ENCODE measurements around the gene AXIN2. TPM values are rescaled to one million over a fixed set of nuclear protein-coding genes. Genes with fewer than 3 reads are reported as not detected.

Gene AXIN2
- total and polyA plus RNA-seq, 10 of the 15 experiments (the other 5 are each of a cell fraction or from before 2014, with no cell fraction given), result 0.47 to 7.8 (median 3.1) TPM

GRCh38 chr17:65601881-65602280 is 40.4 kb upstream of the AXIN2 start (continued):
- no peak for TF ChIP-seq E2F8 (IDR thresholded peaks at IDR 0.05; ENCODE audit: low read depth, partially characterized antibody)
- TF ChIP-seq ZNF384 (IDR thresholded peaks at IDR 0.05; ENCODE audit: borderline replicate concordance, low read depth, low read length), result no peak
- no peak for TF ChIP-seq CEBPZ (IDR thresholded peaks at IDR 0.05; ENCODE audit: low read depth, low read length)
- no peak for TF ChIP-seq HDAC6 (IDR thresholded peaks at IDR 0.05; ENCODE audit: unreplicated experiment)
- no peak for TF ChIP-seq FOXK2 (IDR thresholded peaks at IDR 0.05)
- TF ChIP-seq E4F1 (IDR thresholded peaks at IDR 0.05; ENCODE audit: borderline replicate concordance, partially characterized antibody), result no peak
- no peak for TF ChIP-seq RB1 (IDR thresholded peaks at IDR 0.05; ENCODE audit: borderline replicate concordance)
- no peak for TF ChIP-seq GABPA (IDR thresholded peaks at IDR 0.05; ENCODE audit: low read depth)
- no peak for TF ChIP-seq PML (IDR thresholded peaks at IDR 0.05; ENCODE audit: low read length)
